B cell (primary cell): ENCODE results near the gene PDGFRB.

Source experiments
- CTCF ChIP-seq: fragments of 200-600 bp; IDR thresholded peaks from one replicate; pipeline ENCODE4 v1.8.0; 2022; ENCODE audit warnings: antibody characterized with exemption, mild to moderate bottlenecking
- EZH2 ChIP-seq: IDR thresholded peaks from 2 replicates; pipeline ENCODE4 v1.6.1; 2012; ENCODE audit warnings: borderline replicate concordance, low read depth, mild to moderate bottlenecking, moderate library complexity, low read length; ENCODE audit not compliant: insufficient read depth, poor library complexity, severe bottlenecking

- TF ChIP-seq CTCF: no peak
- no peak for TF ChIP-seq EZH2
Measured at GRCh38 chr5:150124111-150124557, 31.5 kb downstream of the PDGFRB start.
